PC-9 (cell line): ENCODE measurements around the gene C2orf76. TPM values are rescaled to one million over a fixed set of nuclear protein-coding genes. Genes with fewer than 3 reads are reported as not detected.
"Not testable (repeated sequence)": the region's sequence is repeated elsewhere in the genome, so short reads cannot be mapped to it uniquely, and the experiment has no call there.

Source experiments
- BruUV-seq: library from RNA; stranded (reverse); fragments of 400-500 nt; replicated peaks from 2 replicates; lab custom pipeline; 2021; lab: Mats Ljungman, UMichigan
- CTCF ChIA-PET: fragments of 300-600 bp; sonication (Branson Sonifier 250); formaldehyde crosslinking; loops from one replicate; lab custom pipeline; 2022; ENCODE audit warnings: antibody characterized with exemption; lab: Charles Lee
- POLR2A ChIA-PET: fragments of 300-600 bp; sonication (Branson Sonifier 250); formaldehyde crosslinking; loops from one replicate; lab custom pipeline; 2022; ENCODE audit warnings: antibody characterized with exemption; ENCODE audit not compliant: unreplicated experiment; lab: Charles Lee
- DNase-seq, 2 experiments: peaks; one replicate each; pipeline versions ENCODE4 v3.0.0 to v3.0.0-alpha.2; 2015 to 2022; ENCODE audit warnings: mixed read lengths in 1 of 2
- H2AFZ ChIP-seq: fragments of 200-600 bp; sonication (generic); 2 replicates; pipeline ENCODE4 v1.8.1; 2017; ENCODE audit warnings: antibody characterized with exemption
- H3F3A ChIP-seq: fragments of 200-600 bp; sonication (generic); 2 replicates; pipeline ENCODE4 v1.8.1; 2017; ENCODE audit warnings: antibody characterized with exemption, mild to moderate bottlenecking, low read depth; ENCODE audit not compliant: insufficient read depth
- H3K27ac ChIP-seq: fragments of 200-600 bp; sonication (generic); 2 replicates; pipeline ENCODE4 v1.6.1; 2016; ENCODE audit warnings: mixed run types
- H3K27me3 ChIP-seq: fragments of 200-600 bp; sonication (generic); 2 replicates; pipeline ENCODE4 v1.6.1; 2016; ENCODE audit warnings: low read depth, mixed run types; ENCODE audit not compliant: insufficient read depth
- H3K36me3 ChIP-seq: fragments of 200-600 bp; sonication (generic); 2 replicates; pipeline ENCODE4 v1.6.1; 2016; ENCODE audit warnings: low read depth, mixed run types
- H3K4me1 ChIP-seq: fragments of 200-600 bp; sonication (generic); replicated peaks from 2 replicates; pipeline ENCODE4 v1.6.1; 2016; ENCODE audit warnings: mixed run types; ENCODE audit not compliant: insufficient read depth
- H3K4me2 ChIP-seq: fragments of 200-600 bp; sonication (generic); 2 replicates; pipeline ENCODE4 v1.6.1; 2017; ENCODE audit warnings: mixed run types
- H3K4me3 ChIP-seq: fragments of 200-600 bp; sonication (generic); 2 replicates; pipeline ENCODE4 v1.6.1; 2016; ENCODE audit warnings: mixed run types
- H3K79me2 ChIP-seq: fragments of 200-600 bp; sonication (generic); 2 replicates; pipeline ENCODE4 v1.6.1; 2017; ENCODE audit warnings: low read depth, mixed run types
- H3K9me2 ChIP-seq: fragments of 200-600 bp; sonication (generic); 2 replicates; pipeline ENCODE4 v1.8.1; 2017; ENCODE audit warnings: mild to moderate bottlenecking; ENCODE audit not compliant: insufficient read depth
- H3K9me3 ChIP-seq: fragments of 200-600 bp; sonication (generic); 2 replicates; pipeline ENCODE4 v1.8.1; 2016; ENCODE audit warnings: low read depth; ENCODE audit not compliant: insufficient read depth
- H4K20me1 ChIP-seq: fragments of 200-600 bp; sonication (generic); 2 replicates; pipeline ENCODE4 v1.8.1; 2017; ENCODE audit not compliant: insufficient read depth
- EZH2 ChIP-seq: fragments of 200-600 bp; sonication (generic); IDR thresholded peaks from 2 replicates; pipeline ENCODE4 v1.8.0; 2017; ENCODE audit warnings: antibody characterized with exemption, low read depth
- intact Hi-C: fragments of 100-400 bp; cut with micrococcal nuclease; formaldehyde crosslinking; loops from one replicate; pipeline ENCODE4 v1.10.0; 2022; ENCODE audit not compliant: unreplicated experiment
- total RNA-seq: library from RNA; stranded (reverse); gene quantifications from 2 replicates; pipeline ENCODE4 v1.2.3, GENCODE V29; 2021
- TF ChIP-seq, protein P1 (sequence below): fragments of 200-600 bp; sonication (generic); conservative IDR thresholded peaks from 2 replicates; pipeline ENCODE4 v1.6.1; 2017; ENCODE audit warnings: mixed run types, antibody characterized with exemption, mild to moderate bottlenecking, moderate library complexity

Gene C2orf76
- total RNA-seq, 1 experiment from 2014 or later = 11.5 TPM

DNA sequence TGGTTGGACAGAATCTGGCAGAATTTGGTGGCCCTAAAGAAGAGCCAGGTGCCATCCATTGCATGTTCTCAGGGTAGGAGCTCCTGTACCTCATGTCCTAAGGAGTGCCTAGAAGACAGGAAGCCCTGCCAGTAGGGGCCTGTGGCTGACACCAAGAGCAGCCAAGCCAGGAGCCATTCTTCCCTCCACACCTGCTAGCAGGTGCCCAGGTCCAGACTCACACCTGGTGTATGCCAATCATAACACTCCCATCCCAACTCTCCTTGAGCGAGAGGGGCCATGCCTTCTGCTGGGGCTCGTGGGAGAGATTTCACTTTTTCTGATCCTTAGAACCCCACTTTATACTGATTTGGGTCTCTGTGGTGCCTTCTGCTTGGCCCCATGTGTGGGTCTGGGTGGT lies 38.5 kb upstream of the C2orf76 start:
- ChIA-PET POLR2A (interaction anchor here (0.6 kb wide), 1 partner anchor 71 kb away, joined by 3 read pairs; no protein-coding TSS in a partner anchor), CTCF (no interaction called here)
- H3K4me3 ChIP-seq = no peak overlapping the region
- no peaks in the 10 kb centered on the region for H4K20me1 ChIP-seq
- H3K27ac ChIP-seq = no peak overlapping the region
- H2AFZ ChIP-seq = no peak overlapping the region
- TF ChIP-seq, protein P1, sequence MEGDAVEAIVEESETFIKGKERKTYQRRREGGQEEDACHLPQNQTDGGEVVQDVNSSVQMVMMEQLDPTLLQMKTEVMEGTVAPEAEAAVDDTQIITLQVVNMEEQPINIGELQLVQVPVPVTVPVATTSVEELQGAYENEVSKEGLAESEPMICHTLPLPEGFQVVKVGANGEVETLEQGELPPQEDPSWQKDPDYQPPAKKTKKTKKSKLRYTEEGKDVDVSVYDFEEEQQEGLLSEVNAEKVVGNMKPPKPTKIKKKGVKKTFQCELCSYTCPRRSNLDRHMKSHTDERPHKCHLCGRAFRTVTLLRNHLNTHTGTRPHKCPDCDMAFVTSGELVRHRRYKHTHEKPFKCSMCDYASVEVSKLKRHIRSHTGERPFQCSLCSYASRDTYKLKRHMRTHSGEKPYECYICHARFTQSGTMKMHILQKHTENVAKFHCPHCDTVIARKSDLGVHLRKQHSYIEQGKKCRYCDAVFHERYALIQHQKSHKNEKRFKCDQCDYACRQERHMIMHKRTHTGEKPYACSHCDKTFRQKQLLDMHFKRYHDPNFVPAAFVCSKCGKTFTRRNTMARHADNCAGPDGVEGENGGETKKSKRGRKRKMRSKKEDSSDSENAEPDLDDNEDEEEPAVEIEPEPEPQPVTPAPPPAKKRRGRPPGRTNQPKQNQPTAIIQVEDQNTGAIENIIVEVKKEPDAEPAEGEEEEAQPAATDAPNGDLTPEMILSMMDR = no peak
- no peak for TF ChIP-seq EZH2
- H3K9me3 ChIP-seq = no peaks in the 10 kb centered on the region
- intact Hi-C loops = loop anchor here (5.0 kb wide), 5 partner anchors 113 to 1277 kb away; no protein-coding TSS in a partner anchor
- no peak overlapping the region for H3K4me2 ChIP-seq
- no peaks in the 10 kb centered on the region for H3K27me3 ChIP-seq
- no peaks in the 10 kb centered on the region for H3K9me2 ChIP-seq
- no peak for DNase-seq
- H3K79me2 ChIP-seq = no peaks in the 10 kb centered on the region
- BruUV-seq = no TSS peak
- H3K36me3 ChIP-seq = no peaks in the 10 kb centered on the region
- peaks cover 10% of the 10 kb centered on the region; the same call in 1 of the 2 replicates for H3K4me1 ChIP-seq
- H3F3A ChIP-seq = peaks cover 4% of the 10 kb centered on the region; the same call in 1 of the 2 replicates

DNA sequence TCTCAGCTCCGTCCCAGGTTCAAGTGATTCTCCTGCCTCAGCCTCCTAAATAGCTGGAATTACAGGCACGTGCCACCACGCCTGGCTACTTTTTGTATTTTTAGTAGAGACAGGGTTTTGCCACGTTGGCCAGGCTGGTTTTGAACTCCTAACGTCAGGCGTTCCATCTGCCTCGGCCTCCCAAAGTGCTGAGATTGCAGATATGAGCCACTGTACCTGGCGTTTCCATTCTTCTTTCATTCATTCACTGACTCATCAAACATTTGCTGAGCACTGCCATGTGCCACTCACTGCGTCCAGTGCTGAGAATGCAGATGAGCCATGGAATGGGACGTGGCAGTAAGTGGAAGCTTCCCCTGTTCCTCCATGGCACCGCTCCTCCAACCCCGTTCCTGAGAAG lies 37.0 kb upstream of the C2orf76 start:
- H3K27me3 ChIP-seq, POLR2A ChIA-PET, H2AFZ ChIP-seq, H3K9me2 ChIP-seq, BruUV-seq, intact Hi-C loops, H3K4me3 ChIP-seq, H3K4me2 ChIP-seq, H3K27ac ChIP-seq, H3F3A ChIP-seq, H3K9me3 ChIP-seq, H3K36me3 ChIP-seq, H4K20me1 ChIP-seq, DNase-seq, H3K79me2 ChIP-seq: not testable (repeated sequence)
- peaks cover 16% of the 10 kb centered on the region for H3K4me1 ChIP-seq
- CTCF ChIA-PET = interaction anchor here (0.7 kb wide), 1 partner anchor 93 kb away, joined by 6 read pairs; no protein-coding TSS in a partner anchor

DNA sequence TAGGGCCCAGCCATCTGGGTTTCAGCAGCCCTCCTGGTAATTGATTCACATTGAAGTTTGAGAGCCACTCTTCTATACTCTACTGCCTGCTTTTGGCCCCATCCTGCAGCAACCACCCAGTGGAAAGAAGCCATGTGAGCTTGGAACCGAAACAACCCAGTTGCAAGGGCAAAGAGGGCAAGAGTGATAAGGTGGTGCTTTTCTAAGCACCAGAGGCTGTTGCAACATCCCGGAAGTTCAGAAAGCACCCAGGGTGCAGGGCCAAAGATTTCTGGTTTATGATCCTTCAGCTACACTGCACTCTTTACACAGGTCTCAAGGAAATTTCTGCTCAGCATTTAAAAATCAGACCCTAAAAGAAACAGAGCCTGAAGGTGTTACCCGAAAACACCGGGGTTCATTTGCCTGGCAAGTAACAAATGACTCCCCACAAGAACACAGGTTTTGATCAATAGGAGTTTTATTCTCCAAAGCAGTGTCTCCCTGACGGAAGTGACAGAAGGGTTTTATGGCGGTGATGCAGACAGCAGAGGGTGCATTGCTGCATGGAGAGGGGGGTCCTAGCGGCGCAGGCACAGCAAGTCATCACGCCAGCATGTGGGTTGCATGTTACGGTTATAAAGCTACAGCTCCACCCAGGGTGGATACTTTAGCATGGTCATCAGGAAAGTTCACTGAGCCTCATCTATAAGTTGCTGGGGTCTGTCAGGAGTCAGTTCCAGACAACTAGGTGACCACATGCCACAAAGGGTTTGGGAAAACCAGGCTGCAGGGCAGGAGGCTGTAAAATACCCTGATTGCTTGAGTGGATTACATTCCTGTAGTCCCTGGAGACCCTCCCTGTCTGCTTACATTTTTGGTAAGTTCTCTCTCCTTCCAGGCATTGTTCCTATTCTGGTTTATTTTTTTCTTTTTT lies 36.3 kb upstream of the C2orf76 start:
- Histone ChIP-seq H3K4me3 (no peak overlapping the region), H3K27ac (no peak overlapping the region), H2AFZ (no peak overlapping the region), H3K9me2 (no peaks in the 10 kb centered on the region), H3F3A (peaks cover 17% of the 10 kb centered on the region; the same call in 1 of the 2 replicates), H4K20me1 (no peaks in the 10 kb centered on the region), H3K27me3 (no peaks in the 10 kb centered on the region), H3K9me3 (no peaks in the 10 kb centered on the region), H3K79me2 (no peaks in the 10 kb centered on the region), H3K4me1 (peaks cover 21% of the 10 kb centered on the region), H3K36me3 (no peaks in the 10 kb centered on the region), H3K4me2 (no peak overlapping the region)
- no TSS peak for BruUV-seq
- intact Hi-C loops = no loop called here
- no peak for DNase-seq
- ChIA-PET POLR2A (no interaction called here), CTCF (no interaction called here)
- TF ChIP-seq, protein P1 = no peak
- TF ChIP-seq EZH2 = no peak
